IPS-NIHi7 (cell line): ENCODE data around the gene ECD.
"Not testable (repeated sequence)": the region's sequence is repeated elsewhere in the genome, so short reads cannot be mapped to it uniquely, and the experiment has no call there.

Experiments
- DNase-seq: peaks from one replicate; pipeline ENCODE4 v3.0.0; 2012; ENCODE audit warnings: mixed read lengths; ENCODE audit errors: extremely low spot score

ECD gene

GRCh38 chr10:73159038-73159648 is 8.7 kb downstream of the ECD start:
- peak; percentile 60 for DNase-seq

GRCh38 chr10:73156054-73156453 is 11.8 kb downstream of the ECD start:
- no peak for DNase-seq

GRCh38 chr10:73152009-73152408 is 15.8 kb downstream of the ECD start:
- no peak for DNase-seq

- DNase-seq: not testable (repeated sequence)
Measured at GRCh38 chr10:73150633-73151413, 17.0 kb downstream of the ECD start.

GRCh38 chr10:73141603-73142002 is 26.2 kb downstream of the ECD start:
- DNase-seq: no peak

GRCh38 chr10:73139251-73139650 is 28.6 kb downstream of the ECD start:
- DNase-seq: no peak

GRCh38 chr10:73136627-73137026 is 31.2 kb downstream of the ECD start:
- no peak for DNase-seq

- no peak for DNase-seq
Measured at GRCh38 chr10:73134727-73135126, 33.1 kb downstream of the ECD start.

GRCh38 chr10:73131913-73132686 is 35.7 kb downstream of the ECD start:
- no peak for DNase-seq

- no peak for DNase-seq
Measured at GRCh38 chr10:73131301-73131700, 36.5 kb downstream of the ECD start.

- no peak for DNase-seq
Measured at GRCh38 chr10:73126343-73126742, 41.5 kb downstream of the ECD start.

- no peak for DNase-seq
Measured at GRCh38 chr10:73119952-73120351, 47.9 kb downstream of the ECD start.

GRCh38 chr10:73119457-73119856 is 48.4 kb downstream of the ECD start:
- DNase-seq: no peak

- DNase-seq: no peak
Measured at GRCh38 chr10:73117976-73118743, 49.6 kb downstream of the ECD start.

GRCh38 chr10:73116017-73116416 is 51.8 kb downstream of the ECD start:
- DNase-seq: no peak

- no peak for DNase-seq
Measured at GRCh38 chr10:73113551-73113950, 54.3 kb downstream of the ECD start.

GRCh38 chr10:73112032-73112431 is 55.8 kb downstream of the ECD start:
- not testable (repeated sequence) for DNase-seq

GRCh38 chr10:73110345-73110849 is 57.4 kb downstream of the ECD start, which contains the start of gene NUDT13:
NUDT13 (plus strand) TSS chr10:73110455; CDS start chr10:73114366, 3,911 bp downstream.
- peak; percentile 74 for DNase-seq

GRCh38 chr10:73109248-73109652 is 58.6 kb downstream of the ECD start:
- not testable (repeated sequence) for DNase-seq

GRCh38 chr10:73106301-73106700 is 61.5 kb downstream of the ECD start:
- DNase-seq: no peak

- no peak for DNase-seq
Measured at GRCh38 chr10:73099141-73099540, 68.7 kb downstream of the ECD start.

GRCh38 chr10:73097305-73097670 is 70.5 kb downstream of the ECD start:
- no peak for DNase-seq
